GM23248 (cell line): ENCODE results near the gene RAB8A.

Experiments used
- EZH2 ChIP-seq: fragments of 200-600 bp; sonication (generic); IDR thresholded peaks from 2 replicates; pipeline ENCODE4 v1.6.1; 2018; ENCODE audit warnings: antibody characterized with exemption, mild to moderate bottlenecking; ENCODE audit not compliant: insufficient read depth, poor library complexity, severe bottlenecking
- EZH2phosphoT487 ChIP-seq: fragments of 200-600 bp; sonication (generic); IDR thresholded peaks from 2 replicates; pipeline ENCODE4 v1.6.1; 2018; ENCODE audit warnings: antibody characterized with exemption, moderate library complexity, mild to moderate bottlenecking, low read depth; ENCODE audit not compliant: insufficient read depth

DNA sequence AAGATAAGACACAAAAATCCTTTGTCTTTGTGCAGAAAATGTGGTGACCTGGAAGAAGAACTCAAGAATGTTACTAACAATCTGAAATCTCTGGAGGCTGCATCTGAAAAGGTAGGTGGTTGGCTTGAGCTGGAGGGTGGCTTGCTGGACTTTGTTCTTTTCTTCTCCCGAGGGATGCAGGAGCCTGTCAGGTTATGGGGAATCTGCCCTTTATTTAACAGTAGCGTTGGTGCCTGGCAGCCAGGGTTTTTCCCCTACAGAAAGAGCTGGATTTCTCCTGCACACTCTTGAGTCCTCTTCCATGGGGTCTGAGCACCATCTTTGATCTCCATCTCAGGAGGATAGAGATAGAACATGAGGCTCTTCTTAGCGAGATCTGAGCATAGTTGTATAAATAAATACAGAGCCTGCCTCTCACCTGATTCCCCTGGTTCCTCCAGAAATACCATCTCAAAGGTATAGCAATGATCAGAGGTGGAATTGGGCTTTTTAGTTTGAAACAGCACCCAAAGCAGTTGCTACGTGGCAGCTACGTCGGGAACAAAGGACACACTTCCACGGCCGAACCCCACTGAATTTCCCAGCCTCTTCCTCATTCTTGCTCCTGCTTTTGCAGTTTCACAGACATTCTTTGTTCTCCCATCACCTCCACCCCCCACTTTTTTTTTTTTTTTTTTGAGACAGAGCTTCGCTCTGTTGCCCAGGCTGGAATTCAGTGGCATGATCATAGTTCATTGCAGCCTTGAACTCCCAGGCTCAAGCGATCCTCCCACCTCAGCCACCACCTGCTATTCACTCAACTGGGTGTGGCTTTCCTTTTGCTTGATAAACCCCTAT is 22.5 kb upstream of the RAB8A start:
- TF ChIP-seq EZH2phosphoT487 = no peak
- TF ChIP-seq EZH2 = no peak
